ENCODE data around the gene SLC22A23.
"Not testable (repeated sequence)": the region's sequence is repeated elsewhere in the genome, so short reads cannot be mapped to it uniquely, and the experiment has no call there.

Gene SLC22A23

DNA sequence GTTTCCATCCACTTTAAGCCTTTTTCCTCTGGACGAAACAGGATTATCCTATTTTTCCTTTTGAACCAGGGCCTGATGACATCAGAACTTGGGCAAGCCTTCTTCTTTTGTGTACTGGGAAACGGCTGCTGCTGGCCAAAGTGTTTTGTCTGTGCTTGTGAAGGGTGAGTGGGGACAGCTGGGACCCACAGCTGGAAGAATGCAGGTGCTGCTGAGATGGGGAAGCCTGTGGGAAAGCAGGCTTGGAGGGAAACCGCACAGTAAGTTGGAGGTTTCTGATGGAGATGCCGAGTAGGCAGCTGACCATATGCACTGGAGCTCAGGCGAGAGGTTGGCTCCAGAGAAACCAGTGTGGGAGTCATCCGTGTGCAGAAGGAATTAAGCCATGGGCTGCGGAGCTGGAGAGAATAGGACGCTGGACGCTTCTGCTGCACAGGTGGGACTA is 206.6 kb downstream of the SLC22A23 start:
- TF ChIP-seq, protein P1, sequence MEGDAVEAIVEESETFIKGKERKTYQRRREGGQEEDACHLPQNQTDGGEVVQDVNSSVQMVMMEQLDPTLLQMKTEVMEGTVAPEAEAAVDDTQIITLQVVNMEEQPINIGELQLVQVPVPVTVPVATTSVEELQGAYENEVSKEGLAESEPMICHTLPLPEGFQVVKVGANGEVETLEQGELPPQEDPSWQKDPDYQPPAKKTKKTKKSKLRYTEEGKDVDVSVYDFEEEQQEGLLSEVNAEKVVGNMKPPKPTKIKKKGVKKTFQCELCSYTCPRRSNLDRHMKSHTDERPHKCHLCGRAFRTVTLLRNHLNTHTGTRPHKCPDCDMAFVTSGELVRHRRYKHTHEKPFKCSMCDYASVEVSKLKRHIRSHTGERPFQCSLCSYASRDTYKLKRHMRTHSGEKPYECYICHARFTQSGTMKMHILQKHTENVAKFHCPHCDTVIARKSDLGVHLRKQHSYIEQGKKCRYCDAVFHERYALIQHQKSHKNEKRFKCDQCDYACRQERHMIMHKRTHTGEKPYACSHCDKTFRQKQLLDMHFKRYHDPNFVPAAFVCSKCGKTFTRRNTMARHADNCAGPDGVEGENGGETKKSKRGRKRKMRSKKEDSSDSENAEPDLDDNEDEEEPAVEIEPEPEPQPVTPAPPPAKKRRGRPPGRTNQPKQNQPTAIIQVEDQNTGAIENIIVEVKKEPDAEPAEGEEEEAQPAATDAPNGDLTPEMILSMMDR (conservative IDR thresholded peaks at IDR 0.05; ENCODE audit: low read depth, low read length): no peak
- no peak for DNase-seq (ENCODE audit: low read depth)
- no peak overlapping the region for H3K4me3 ChIP-seq (ENCODE audit: low read length)

DNA sequence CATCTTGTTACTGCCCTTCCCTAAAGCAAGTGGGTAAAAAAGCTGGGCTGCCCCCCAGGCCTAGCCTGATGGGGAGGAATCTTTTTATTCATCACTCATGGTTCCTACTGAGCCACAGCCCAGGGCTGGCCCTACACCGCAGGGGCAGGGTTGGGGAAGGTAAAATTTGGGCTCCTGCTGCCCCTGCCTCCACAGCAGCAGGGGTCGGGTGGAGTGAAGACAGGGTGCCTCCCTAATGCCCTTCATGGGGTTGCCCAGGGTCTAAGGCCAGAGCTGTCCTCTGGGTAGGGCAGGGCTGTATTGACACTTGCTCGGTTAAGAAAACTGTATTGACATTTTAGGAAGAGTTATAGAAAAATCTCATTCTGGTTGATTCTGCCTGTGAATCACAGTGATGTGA is 207.0 kb downstream of the SLC22A23 start:
- no peak for DNase-seq (ENCODE audit: low read depth)

DNA sequence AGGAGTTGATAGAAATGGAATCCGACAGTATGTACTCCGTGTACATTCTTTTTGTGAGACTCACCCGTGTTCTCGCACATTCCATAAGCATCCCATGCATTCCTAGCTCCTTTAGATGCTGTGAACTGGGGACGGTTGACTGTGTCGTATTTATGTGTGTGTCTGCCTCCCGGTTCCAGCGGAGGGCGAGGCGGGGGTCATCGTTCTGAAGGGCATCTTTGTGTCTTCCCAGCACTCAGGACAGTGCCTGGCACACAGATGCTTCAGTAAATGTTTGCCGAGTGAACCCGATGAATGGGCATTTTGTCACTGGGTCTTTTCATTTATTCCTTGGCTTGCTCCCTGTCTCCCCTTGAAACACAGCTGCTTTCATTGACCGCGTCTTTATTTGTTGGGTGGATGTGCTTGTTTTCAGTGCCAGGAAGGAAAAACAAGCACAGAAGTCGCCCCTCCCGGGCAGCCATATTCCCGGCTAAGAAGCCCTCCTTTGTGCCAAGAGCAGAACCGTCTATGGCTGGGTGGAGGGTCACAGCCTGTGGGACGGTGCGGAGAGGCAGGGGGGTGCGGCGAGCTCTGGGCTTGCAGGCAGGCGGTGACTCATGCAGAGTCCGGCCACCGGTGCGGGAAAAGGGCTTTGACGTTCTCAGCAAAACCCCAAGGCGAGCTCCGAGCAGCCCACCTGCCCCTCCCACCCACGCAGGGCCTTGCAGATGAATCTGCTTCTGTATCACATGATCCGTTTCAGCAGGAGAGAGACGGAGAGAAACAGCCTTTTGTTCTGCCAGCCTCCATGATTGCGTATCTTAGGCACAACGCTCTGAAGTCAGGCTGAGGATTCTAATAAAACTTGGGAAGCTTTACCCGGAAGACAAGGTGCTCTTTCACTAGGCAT is 209.3 kb downstream of the SLC22A23 start:
- DNase-seq (ENCODE audit: low read depth): peak; percentile 92
- H3K4me3 ChIP-seq (ENCODE audit: low read length): peak overlapping the region; percentile 51

More for the DNA sequence above, 207.0 kb downstream of the SLC22A23 start:
- no peak overlapping the region for H3K4me3 ChIP-seq (ENCODE audit: low read length)
- TF ChIP-seq, protein P1 (conservative IDR thresholded peaks at IDR 0.05; ENCODE audit: low read depth, low read length): no peak

DNA sequence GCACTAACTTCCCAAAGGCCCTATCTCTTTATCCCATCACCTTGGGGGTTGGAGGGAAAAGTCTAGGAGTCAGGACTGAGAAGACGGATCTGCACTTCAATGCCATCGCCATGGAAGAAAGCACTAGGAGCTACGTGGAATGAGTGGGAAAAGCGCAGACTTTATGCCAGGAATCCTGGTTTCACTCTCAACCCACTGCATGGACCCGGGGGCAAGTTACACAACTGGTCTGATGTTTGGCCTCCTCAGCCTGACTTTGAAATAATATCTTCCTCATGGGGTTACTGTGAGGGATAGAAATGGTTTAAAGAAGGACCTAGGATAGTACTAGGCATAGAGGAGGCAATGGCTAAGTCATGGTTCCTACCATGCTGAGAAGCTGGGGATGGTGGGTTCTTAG is 211.6 kb downstream of the SLC22A23 start:
- no peak overlapping the region for H3K4me3 ChIP-seq (ENCODE audit: low read length)
- TF ChIP-seq, protein P1 (conservative IDR thresholded peaks at IDR 0.05; ENCODE audit: low read depth, low read length): no peak
- no peak for DNase-seq (ENCODE audit: low read depth)

More for the DNA sequence above, 209.3 kb downstream of the SLC22A23 start:
- TF ChIP-seq, protein P1 (conservative IDR thresholded peaks at IDR 0.05; ENCODE audit: low read depth, low read length): peak; percentile 5

DNA sequence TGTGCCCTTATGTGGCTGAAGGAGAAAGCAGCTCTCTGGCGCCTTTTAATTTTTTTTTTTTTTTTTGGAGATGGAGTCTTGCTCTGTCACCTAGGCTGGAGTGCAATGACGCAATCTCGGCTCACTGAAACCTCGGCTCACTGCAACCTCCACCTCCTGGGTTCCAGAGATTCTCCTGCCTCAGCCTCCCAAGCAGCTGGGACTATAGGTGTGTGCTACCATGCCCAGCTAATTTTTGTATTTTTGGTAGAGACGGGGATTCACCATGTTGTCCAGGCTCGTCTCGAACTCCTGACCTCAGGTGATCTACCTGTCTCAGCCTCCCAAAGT is 212.1 kb downstream of the SLC22A23 start:
- H3K4me3 ChIP-seq (ENCODE audit: low read length); DNase-seq (ENCODE audit: low read depth): not testable (repeated sequence)

DNA sequence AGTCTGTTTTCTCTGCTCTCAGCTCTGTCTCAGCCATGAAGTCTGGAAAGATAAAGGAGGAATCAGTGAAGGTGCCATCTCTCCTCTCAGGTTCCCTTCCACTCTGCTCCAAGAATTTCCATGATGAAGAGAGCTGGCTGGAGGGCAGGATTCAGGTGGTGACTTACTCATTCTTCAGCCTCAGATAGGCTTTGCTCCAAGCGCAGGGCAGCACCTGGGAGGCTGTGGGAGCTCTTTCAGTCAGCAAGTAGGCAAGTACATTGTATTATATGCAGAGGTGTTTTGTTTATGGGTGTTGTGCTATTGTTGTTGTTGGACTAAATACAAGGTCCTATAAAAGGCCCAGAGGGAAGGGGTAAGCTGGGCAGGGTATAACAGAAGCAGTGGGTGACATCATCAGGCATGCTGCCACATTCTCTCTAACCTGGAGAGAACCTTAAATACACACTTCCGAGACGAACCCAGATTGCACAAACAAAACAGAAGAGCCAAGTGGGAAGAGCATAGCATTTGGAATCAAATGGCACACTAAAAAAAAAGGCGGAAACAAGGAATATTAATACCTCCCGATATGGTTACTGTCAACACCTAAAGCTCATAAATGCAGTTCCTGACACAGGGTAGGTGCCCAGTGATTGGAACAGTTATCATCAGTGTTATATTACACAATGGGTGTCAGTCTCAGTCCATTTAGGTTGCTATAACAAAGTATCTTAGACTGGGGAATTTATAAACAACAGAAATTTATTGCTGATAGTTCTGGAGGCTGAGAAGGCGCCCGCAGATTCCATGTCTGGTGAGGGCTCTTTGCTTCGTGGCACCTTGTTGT is 212.6 kb downstream of the SLC22A23 start:
- TF ChIP-seq, protein P1 (conservative IDR thresholded peaks at IDR 0.05; ENCODE audit: low read depth, low read length): no peak
- H3K4me3 ChIP-seq (ENCODE audit: low read length): no peak overlapping the region
- DNase-seq (ENCODE audit: low read depth): no peak

DNA sequence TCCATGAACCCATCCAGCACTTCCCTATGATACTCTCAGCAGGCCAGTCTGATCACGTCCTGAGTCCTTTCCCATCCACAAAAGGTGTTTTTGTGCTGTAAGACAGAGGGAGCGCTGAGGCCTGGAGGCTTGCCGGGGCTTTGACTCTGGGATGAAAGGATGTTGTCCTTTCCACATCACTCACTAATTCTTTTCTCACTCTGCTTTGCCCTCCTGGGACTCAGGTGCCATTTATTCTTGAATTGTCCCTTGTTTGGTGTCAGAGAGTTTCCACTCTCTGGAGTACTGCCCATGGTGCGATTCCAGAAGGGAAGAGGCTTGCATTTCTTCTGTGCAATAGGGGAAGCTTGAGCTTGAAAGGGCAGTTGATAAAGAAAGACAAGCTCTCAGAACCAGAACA is 214.1 kb downstream of the SLC22A23 start:
- no peak overlapping the region for H3K4me3 ChIP-seq (ENCODE audit: low read length)
- DNase-seq (ENCODE audit: low read depth): no peak
- TF ChIP-seq, protein P1 (conservative IDR thresholded peaks at IDR 0.05; ENCODE audit: low read depth, low read length): no peak

DNA sequence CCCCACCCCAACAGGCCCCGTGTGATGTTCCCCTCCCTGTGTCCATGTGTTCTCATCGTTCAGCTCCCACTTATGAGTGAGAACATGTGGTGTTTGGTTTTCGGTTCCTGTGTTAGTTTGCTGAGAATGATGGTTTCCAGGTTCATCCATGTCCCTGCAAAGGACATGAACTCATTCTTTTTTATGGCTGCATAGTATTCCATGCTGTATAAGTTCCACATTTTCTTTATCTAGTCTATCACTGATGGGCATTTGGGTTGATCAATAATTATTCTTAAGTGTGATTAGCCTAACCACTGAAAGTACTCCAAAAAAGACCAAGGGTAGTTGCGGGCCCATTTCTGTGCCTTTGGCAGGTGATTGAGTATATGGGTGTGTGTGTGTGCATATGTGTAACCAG is 215.1 kb downstream of the SLC22A23 start:
- DNase-seq (ENCODE audit: low read depth): not testable (repeated sequence)

More for the DNA sequence above, 215.1 kb downstream of the SLC22A23 start:
- H3K4me3 ChIP-seq (ENCODE audit: low read length): not testable (repeated sequence)

All from retinal pigment epithelial cell (primary cell).